ENCODE measurements around the gene MGRN1. TPM values are rescaled to one million over a fixed set of nuclear protein-coding genes. Genes with fewer than 3 reads are reported as not detected.

The MGRN1 gene
- total and polyA plus RNA-seq, 2 of the 13 experiments (the other 11 are each of a cell fraction or from before 2014, with no cell fraction given): 11.9 to 12.6 TPM

DNA sequence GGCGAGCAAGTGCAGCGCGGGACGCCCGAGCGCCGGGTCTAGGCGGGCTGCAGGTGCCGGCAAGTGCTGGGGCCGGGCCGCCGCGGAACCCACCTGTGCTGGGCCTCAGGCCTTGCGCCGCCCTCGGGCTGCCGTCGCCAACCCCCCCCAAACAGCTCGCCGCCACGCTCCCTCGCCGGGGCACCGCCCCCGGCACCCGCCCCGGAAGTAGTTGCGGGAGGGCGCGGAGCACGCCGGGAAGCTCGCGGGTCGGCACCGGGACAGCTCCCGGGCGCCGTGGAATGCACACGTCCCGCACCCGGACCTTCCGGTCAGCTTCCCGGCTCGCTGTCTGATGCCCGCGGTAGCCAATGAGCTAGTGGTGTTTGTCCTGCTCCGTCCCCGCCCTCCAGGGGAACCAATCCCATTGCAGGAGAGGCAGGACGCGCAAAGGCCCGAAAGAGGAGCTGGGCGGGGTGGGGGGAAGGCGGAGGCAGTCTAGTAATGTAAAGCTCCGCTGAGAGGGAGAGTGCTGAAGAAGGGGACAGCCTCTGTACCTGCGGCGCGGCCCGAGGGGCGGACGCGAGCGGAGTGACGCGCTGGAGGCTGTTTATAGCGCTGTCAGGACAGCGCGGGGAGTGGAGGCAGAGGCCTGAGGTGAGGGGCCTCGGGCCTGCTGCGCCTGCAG lies 109.6 kb downstream of the MGRN1 start, which contains the start of the genes ANKS3 and DNAAF8 (continued):
- TF ChIP-seq ZNF496 (CRISPR knock-in tag; IDR thresholded peaks at IDR 0.05; ENCODE audit: insufficient replicate concordance): no peak
- TF ChIP-seq MXI1 (IDR thresholded peaks at IDR 0.05; ENCODE audit: borderline replicate concordance, low read depth, low read length): peak; percentile 96; the same call in 1 of the 3 replicates
- peak; percentile 78; the same call in 1 of the 2 replicates for TF ChIP-seq GZF1 (CRISPR knock-in tag; IDR thresholded peaks at IDR 0.05)
- TF ChIP-seq ZNF713 (CRISPR knock-in tag; IDR thresholded peaks at IDR 0.05): no peak
- TF ChIP-seq, protein P1, sequence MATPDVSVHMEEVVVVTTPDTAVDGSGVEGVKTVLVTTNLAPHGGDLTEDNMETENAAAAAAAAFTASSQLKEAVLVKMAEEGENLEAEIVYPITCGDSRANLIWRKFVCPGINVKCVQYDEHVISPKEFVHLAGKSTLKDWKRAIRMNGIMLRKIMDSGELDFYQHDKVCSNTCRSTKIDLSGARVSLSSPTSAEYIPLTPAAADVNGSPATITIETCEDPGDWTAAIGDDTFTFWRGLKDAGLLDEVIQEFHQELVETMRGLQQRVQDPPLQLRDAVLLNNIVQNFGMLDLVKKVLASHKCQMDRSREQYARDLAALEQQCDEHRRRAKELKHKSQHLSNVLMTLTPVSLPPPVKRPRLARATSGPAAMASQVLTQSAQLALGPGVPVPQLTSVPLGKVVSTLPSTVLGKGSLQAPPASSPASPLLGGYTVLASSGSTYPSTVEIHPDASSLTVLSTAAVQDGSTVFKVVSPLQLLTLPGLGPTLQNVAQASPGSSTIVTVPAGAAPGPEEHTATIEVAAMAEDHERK (CRISPR knock-in tag; IDR thresholded peaks at IDR 0.05; ENCODE audit: low read depth): no peak
- TF ChIP-seq, protein P2, sequence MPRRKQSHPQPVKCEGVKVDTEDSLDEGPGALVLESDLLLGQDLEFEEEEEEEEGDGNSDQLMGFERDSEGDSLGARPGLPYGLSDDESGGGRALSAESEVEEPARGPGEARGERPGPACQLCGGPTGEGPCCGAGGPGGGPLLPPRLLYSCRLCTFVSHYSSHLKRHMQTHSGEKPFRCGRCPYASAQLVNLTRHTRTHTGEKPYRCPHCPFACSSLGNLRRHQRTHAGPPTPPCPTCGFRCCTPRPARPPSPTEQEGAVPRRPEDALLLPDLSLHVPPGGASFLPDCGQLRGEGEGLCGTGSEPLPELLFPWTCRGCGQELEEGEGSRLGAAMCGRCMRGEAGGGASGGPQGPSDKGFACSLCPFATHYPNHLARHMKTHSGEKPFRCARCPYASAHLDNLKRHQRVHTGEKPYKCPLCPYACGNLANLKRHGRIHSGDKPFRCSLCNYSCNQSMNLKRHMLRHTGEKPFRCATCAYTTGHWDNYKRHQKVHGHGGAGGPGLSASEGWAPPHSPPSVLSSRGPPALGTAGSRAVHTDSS (CRISPR knock-in tag; conservative IDR thresholded peaks at IDR 0.05): no peak
- peak; percentile 55; the same call in 1 of the 2 replicates for TF ChIP-seq ISL2 (CRISPR knock-in tag; IDR thresholded peaks at IDR 0.05)
- TF ChIP-seq SMAD1 (CRISPR knock-in tag; IDR thresholded peaks at IDR 0.05; ENCODE audit: borderline replicate concordance, low read depth): no peak
- no peak; the same call in 1 of the 2 replicates for TF ChIP-seq HMG20A (CRISPR knock-in tag; IDR thresholded peaks at IDR 0.05; ENCODE audit: borderline replicate concordance)
- TF ChIP-seq HOXA3 (CRISPR knock-in tag; IDR thresholded peaks at IDR 0.05): peak; percentile 91
- no peak for TF ChIP-seq NAIF1 (CRISPR knock-in tag; IDR thresholded peaks at IDR 0.05; ENCODE audit: borderline replicate concordance)
- 0 out of 2 replicates have a peak, but pooled peaks have one; percentile 54 for TF ChIP-seq ZNF724P (CRISPR knock-in tag; IDR thresholded peaks at IDR 0.05; ENCODE audit: borderline replicate concordance)
- TF ChIP-seq KLF6 (CRISPR knock-in tag; IDR thresholded peaks at IDR 0.05): 0 out of 2 replicates have a peak, but pooled peaks have one; percentile 69
- no peak for TF ChIP-seq PLRG1 (conservative IDR thresholded peaks at IDR 0.05)
- TF ChIP-seq AGO1 (IDR thresholded peaks at IDR 0.05; ENCODE audit: low read depth, low read length, poor library complexity, severe bottlenecking): peak; percentile 69
- peak; percentile 69; the same call in 1 of the 2 replicates for TF ChIP-seq GLI4 (CRISPR knock-in tag; IDR thresholded peaks at IDR 0.05; ENCODE audit: borderline replicate concordance)
- peak; percentile 88; the same call in 1 of the 2 replicates for TF ChIP-seq FOXC1 (CRISPR knock-in tag; IDR thresholded peaks at IDR 0.05; ENCODE audit: borderline replicate concordance)
- TF ChIP-seq PCBP1 (IDR thresholded peaks at IDR 0.05; ENCODE audit: borderline replicate concordance, low read depth, low read length): 0 out of 2 replicates have a peak, but pooled peaks have one; percentile 51
- TF ChIP-seq MTA3 (CRISPR knock-in tag; IDR thresholded peaks at IDR 0.05): no peak
- no peak for TF ChIP-seq ZNF747 (CRISPR knock-in tag; IDR thresholded peaks at IDR 0.05; ENCODE audit: borderline replicate concordance)
- TF ChIP-seq JUNB (CRISPR knock-in tag; IDR thresholded peaks at IDR 0.05; ENCODE audit: borderline replicate concordance): 0 out of 2 replicates have a peak, but pooled peaks have one; percentile 21
- no peak for TF ChIP-seq HNF4G (IDR thresholded peaks at IDR 0.05; ENCODE audit: borderline replicate concordance, low read depth, low read length)
- no peak for TF ChIP-seq HNF4G (CRISPR knock-in tag; IDR thresholded peaks at IDR 0.05; ENCODE audit: borderline replicate concordance, low read depth)
- no peak for TF ChIP-seq ELF4 (CRISPR knock-in tag; IDR thresholded peaks at IDR 0.05; ENCODE audit: borderline replicate concordance)
- TF ChIP-seq NR2F1 (CRISPR knock-in tag; IDR thresholded peaks at IDR 0.05): no peak
- TF ChIP-seq GATAD1 (CRISPR knock-in tag; IDR thresholded peaks at IDR 0.05): peak; percentile 93
- TF ChIP-seq, protein P3, sequence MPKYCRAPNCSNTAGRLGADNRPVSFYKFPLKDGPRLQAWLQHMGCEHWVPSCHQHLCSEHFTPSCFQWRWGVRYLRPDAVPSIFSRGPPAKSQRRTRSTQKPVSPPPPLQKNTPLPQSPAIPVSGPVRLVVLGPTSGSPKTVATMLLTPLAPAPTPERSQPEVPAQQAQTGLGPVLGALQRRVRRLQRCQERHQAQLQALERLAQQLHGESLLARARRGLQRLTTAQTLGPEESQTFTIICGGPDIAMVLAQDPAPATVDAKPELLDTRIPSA (CRISPR knock-in tag; IDR thresholded peaks at IDR 0.05; ENCODE audit: borderline replicate concordance): no peak

Data from HepG2 (cell line).